GM18520 (cell line): ENCODE data around the gene IFITM10.
"Not testable (repeated sequence)": the region's sequence is repeated elsewhere in the genome, so short reads cannot be mapped to it uniquely, and the experiment has no call there.

Experiments
- ATAC-seq: cut with Tn5 transposase; IDR thresholded peaks from one replicate; pipeline ENCODE4 v1.9.1; 2021; ENCODE audit not compliant: unreplicated experiment

IFITM10 gene

DNA sequence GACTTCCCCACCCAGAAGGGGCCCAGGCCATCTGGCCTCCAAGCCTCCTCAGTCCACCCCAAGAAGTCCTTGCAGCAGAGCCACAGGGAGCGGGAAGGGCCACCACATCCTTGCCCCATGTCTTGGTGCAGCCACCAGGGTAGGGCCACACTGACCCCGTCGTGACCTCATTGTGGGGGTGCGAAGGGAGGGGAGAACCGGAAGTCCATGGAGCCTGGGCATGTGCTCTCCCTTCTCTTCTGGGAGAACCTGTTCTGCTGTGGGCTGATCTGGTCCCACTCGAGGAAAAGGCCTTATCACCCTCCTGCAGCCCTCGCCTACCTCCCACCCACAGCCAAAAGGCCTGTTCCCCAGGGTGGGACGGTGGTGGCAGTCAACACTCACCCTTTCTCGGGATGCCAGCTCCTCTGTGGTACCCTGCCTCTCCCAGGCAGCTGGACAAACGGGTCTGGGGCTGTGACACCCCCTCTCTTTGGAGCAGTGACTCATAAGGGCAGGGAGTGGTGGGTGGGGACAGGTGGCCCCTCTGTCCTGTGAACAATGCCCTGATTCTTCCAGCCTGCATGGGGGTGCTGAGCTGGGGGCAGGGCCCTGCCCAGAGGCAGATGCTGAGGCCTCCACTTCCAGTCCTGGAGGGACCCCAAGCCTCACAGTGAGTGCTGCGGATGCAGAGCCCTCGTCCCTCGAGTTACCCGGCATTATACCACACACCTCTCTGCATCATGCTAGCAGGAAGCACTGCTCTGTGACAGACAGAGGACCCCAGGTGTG is 27.9 kb upstream of the IFITM10 start:
- no peak for ATAC-seq

DNA sequence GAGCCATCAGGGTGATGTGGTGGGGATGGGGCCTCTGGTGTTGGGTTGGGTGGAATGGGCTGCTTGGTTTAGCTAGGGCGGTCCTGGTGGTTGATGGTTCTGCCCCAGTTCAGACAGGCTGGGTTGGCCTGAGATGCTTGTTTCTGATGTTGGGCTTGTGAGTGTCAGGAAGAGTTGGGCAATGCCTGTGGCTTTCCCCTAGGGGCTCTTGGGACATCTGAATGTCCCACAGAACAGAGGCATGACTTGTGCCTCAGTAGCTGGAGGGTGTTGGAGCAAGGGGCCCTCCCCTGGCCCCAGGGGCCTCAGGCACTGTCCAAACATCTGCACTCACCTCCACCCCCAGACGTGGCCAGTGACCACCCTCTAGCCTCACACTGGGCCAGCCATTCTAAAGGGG is 27.3 kb upstream of the IFITM10 start:
- ATAC-seq = no peak

DNA sequence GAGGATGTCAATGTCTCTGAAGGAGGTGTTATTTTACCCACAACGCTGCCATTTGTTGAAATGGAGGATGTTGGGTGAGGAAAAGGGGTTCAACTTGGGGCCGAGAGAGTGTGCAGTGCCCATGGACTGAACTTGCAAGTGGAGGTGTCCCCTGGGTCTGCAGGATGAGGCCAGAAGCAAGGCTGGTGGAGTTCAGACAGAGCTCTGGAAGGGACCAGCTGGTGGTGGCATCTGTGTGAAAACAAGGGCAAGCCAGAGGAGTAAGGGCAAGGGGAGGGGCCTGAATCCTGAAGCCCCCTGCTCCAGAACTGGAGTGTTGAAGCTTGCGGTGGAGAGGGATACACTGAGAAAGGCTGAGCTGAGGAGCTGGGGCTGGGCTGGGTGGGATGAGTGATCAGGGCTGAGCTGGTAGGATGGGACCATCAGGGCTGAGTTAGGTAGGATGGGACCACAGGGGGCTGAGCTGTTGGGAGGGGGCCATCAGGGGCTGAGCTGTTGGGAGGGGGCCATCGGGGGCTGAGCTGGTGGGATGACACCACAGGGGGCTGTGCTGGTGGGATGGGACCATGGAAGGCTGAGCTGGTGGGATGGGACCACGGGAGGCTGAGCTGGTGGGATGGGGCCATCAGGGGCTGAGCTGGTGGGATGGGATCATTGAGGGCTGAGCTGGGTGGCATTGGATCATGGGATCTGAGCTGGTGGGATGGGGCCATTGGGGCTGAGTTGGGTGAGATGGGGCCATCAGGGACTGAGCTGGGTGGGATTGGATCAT is 26.7 kb upstream of the IFITM10 start:
- no peak for ATAC-seq

DNA sequence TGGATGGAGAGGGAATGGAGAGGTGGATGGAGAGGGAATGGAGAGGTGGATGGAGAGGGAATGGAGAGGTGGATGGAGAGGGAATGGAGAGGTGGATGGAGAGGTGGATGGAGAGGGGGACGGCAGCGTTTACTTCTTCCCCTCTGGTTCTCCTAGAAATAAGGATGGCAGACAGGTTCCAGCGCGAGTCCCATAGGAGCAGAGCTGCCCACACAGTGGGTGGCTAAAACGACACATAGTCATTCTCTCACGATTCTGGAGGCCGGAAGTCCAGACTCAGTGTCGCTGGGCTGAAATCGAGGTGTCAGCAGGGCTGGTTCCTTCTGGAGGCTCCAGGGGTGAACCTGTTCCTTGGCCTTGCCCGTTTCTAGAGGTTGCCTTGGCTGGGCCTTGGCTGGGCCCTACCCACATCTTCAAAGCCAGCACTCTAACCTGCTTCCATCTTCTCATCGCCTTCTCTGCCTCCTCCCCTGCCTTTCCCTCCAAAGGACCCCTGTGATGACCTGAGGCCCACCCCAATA is 26.0 kb upstream of the IFITM10 start:
- no peak for ATAC-seq

- no peak for ATAC-seq
Observed at GRCh38 chr11:1774886-1775285, 24.5 kb upstream of the IFITM10 start.

DNA sequence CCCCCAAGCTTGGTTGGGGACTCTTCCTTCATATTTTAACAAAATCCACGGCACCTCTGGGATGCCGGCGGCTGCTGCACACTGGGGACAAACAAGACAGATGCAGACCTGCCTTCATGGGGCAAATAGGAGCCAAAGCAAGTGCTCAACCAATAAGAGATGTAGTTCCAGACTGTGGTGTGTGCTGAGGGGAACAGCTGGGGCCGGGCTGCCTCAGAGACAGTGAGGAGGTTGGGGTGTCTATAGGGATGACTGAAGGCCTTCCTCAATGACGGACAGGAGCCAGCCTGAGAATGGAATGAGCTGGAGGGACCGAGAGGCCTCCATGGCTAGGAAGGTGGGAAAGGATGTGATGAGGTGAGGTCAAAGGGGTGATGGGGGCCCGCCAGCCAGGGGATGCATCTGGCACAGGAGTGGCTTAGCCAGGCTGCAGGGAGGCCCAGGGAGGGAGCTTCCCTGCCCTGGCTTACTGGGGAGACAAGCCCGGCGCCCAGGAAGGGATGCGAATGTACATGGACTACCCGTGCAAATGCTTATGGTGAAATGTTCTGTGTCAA is 23.7 kb upstream of the IFITM10 start:
- no peak for ATAC-seq

DNA sequence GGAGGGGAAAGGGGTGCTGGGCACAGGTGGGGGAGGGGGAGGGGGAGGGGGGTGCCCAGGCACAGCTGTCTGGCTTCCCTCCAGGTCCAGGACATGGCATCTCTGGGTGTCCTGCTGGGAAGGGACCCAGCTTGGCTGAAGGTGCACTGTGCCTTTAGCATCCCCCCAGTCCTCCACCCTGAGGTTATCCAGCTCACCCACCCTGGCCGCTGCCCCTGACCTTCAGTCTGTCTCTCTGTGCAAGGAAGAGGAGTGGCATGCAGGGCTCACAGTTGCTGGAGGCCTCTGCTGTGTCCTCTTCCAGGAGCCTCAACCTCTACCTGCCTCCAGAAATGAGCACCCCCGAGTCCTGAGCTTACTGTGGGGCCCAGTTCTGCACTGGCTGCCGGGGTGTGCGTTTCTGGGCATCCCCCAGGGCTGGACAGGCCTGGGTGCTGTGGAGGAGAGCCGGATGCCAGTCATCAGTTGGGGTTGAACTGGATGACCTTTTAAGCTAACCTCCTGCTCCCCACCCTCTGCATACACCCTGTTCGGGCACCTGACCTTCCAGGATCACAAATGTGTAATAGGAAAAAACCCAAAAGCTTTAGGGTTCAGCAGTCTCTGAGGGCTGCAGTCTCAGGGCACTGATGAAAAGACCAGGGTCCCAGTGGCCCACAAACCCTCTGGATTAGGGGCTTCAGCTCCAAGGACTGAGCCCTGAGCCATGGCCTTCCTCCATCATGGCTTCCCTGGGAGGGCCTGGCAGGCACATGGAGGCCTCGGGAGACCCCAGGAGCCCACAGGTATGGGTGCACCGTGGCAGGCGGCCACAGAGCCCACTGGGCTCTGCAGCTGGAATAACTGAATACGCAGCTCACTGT is 23.0 kb upstream of the IFITM10 start:
- ATAC-seq = no peak

GRCh38 chr11:1772270-1773130 is 22.1 kb upstream of the IFITM10 start:
- ATAC-seq = no peak

GRCh38 chr11:1771700-1772099 is 21.3 kb upstream of the IFITM10 start:
- no peak for ATAC-seq

- ATAC-seq = no peak
Observed at GRCh38 chr11:1771273-1771672, 20.9 kb upstream of the IFITM10 start.

- no peak for ATAC-seq
Observed at GRCh38 chr11:1770528-1770927, 20.1 kb upstream of the IFITM10 start.

GRCh38 chr11:1770061-1770460 is 19.7 kb upstream of the IFITM10 start:
- ATAC-seq = no peak

DNA sequence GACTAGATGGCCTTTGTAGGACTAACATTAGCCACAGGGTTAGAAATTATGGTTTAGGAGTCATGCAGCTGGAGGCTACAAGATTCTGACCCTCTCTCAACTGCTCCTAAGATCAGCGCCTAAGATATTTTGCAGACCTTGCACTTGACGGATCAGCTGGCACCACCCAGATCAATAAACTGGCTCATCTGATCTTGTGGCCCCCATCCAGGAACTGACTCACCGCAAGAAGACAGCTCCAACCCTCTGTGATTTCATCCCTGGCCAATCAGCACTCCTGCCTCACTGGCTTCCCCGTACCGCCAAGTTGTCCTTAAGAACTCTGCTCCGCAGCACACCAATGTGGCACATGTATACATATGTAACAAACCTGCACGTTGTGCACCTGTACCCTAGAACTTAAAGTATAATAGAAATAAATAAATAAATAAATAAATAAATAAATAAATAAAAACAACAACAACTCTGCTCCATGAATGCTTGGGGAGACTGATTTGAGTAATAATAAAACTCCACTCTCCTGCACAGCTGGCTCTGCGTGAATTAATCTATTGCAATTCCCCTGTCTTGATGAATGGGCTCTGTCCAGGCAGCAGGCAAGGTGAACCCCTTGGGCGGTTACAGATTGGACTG is 19.0 kb upstream of the IFITM10 start:
- ATAC-seq = not testable (repeated sequence)

GRCh38 chr11:1768141-1768469 is 17.7 kb upstream of the IFITM10 start:
- no peak for ATAC-seq

DNA sequence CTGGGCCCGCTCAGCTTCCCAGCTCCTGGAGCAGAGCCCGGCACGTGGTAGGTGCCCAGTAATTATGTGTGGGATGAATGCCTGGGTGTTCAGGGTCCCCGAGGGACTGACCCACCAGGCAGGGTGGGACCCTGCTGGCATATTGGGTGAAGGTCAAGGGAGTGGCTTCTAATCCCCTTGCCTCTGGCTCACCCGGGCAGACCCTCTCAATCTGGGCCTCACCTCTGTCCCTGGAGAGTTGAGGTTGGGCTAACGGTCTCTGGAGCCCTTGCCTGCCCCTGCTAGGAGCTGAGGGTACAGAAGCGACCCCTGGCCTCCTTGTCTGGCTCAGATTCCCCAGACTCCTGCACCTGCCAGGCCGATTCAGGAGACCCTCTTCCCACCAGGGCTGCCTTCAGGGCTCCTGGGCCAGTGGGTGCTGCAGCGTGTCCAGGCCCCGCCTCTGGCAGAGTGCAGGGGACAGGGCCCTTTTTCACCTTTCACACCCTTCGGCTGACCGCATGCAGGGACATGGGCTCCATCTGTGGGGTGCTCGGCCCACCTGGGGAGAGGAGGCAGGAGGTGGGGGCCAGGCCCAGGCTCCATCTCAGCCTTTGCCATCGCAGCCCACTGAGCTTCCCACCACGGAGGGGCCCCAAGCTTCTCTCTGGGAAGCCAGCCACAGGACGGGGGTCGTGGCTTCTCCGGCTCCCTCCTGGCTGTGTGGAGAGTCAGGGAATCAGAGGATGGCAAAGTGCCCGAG is 17.2 kb upstream of the IFITM10 start:
- no peak for ATAC-seq

- ATAC-seq = no peak
Observed at GRCh38 chr11:1766719-1767398, 16.5 kb upstream of the IFITM10 start.

DNA sequence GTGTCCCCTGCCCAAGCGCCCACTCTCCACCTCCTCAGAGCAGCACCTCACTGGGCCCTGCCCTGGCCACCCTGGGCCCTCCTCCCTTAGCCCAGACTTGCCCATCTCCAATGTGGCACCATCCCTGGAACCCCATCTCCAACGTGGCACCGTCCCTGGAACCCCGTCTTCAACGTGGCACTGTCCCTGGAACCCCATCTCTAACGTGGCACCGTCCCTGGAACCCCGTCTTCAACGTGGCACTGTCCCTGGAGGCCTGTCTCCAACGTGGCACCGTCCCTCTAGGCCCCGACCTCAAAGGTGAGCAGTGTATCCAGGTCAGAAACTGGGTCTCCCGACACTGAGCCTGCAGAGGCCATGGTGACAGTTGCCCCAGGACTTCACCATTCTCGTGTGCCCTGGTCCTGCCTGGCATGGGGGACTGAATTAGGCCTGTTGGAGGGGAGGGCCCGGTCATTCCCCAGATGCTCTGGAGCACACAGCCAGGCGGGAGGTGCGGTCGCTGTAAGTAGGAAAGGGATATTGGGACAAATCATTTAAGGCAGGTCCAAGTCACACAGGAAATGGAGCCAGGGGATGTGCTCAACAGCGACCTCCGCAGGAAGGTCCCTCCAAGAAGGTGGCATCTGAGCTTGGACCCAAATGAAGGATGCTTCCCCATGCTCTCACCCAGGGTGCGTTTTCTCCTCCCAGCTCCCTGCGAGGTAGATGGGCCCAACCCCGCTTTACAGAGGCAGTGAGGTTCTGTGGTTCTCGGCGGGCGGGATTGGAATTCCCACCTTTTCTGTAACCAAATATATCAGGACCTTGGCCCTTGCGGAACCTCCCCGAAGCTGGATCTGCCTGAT is 15.7 kb upstream of the IFITM10 start:
- ATAC-seq = no peak
